ENCODE measurements around the gene FAM83G.

GRCh38 chr17:18928628-18929125 lies 75.9 kb downstream of the FAM83G start:
- TF ChIP-seq EZH2phosphoT487 (IDR thresholded peaks at IDR 0.05; ENCODE audit: borderline replicate concordance) = no peak
- TF ChIP-seq, protein P1, sequence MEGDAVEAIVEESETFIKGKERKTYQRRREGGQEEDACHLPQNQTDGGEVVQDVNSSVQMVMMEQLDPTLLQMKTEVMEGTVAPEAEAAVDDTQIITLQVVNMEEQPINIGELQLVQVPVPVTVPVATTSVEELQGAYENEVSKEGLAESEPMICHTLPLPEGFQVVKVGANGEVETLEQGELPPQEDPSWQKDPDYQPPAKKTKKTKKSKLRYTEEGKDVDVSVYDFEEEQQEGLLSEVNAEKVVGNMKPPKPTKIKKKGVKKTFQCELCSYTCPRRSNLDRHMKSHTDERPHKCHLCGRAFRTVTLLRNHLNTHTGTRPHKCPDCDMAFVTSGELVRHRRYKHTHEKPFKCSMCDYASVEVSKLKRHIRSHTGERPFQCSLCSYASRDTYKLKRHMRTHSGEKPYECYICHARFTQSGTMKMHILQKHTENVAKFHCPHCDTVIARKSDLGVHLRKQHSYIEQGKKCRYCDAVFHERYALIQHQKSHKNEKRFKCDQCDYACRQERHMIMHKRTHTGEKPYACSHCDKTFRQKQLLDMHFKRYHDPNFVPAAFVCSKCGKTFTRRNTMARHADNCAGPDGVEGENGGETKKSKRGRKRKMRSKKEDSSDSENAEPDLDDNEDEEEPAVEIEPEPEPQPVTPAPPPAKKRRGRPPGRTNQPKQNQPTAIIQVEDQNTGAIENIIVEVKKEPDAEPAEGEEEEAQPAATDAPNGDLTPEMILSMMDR (conservative IDR thresholded peaks at IDR 0.05; ENCODE audit: low read length) = peak; percentile 31; the same call in 1 of the 2 replicates

Data from Loucy (cell line).